ENCODE measurements around the gene CPNE7.

The CPNE7 gene

DNA sequence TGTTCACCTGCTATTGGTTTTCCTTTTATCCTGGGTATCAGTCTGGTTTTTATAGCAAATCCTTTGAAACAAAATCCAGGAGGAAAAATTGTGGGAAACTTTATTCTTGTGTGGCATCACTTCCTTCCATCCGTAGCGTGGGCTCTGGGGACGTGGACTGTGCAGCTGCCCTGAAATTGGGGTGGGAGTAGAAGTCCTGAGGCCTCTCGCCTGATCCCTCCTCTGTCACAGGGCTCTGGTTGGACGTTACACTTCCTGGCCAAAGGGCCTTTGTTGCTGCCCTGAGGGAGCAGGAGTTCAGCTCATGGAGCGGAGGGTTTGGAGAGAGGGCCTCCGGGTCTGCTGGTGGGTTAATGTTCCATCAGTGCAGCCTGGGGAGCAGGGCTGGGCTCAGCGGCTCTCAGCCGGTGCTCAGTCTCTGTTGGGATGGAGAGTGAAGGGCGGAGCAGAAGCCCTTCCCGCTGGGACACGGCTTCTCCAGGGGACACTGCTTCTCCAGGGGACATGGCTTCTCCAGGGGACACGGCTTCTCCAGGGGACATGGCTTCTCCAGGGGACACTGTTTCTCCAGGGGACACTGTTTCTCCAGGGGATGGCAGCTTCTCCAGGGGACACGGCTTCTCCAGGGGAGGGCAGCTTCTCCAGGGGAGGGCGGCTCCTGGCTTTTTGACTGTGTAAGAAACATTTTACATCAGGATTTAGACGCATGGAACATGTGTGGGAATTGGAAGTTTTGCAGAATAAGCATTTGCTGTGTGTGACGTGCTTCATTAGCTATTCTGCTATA, 30.3 kb upstream of the CPNE7 start:
- no peak overlapping the region for H3K4me3 ChIP-seq (ENCODE audit: low read length)
- DNase-seq (ENCODE audit: low read depth) = no peak

DNA sequence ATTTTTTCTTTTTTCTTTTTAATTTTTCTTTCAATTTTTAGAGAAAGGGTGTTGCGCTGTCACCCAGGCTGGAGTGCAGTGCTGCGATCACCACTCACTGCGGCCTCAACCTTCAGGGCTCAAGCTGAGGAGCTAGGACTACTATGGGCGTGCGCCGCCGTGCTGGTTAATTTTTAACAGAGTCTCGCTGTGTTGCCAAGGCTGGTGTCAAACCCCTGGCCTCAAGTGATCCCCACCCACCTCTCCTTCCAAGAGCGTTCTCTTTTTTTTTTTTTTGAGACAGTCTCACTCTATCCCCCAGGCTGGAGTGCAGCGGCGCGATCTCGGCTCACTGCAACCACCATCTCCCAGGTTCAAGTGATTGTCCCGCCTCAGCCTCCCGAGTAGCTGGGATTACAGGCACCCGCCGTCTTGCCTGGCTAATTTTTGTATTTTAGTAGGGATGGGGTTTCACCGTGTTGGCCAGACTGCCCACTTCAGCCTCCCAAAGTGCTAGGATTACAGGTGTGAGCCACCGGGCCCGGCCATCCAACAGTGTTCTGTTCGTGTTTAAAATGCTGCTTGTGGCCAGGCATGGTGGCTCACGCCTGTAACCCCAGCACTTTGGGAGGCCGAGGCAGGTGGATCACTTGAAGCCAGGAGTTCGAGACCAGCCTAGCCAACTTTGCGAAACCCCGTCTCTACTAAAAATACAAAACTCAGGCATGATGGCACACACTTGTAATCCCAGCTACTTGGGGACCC, 29.6 kb upstream of the CPNE7 start:
- TF ChIP-seq, protein P1, sequence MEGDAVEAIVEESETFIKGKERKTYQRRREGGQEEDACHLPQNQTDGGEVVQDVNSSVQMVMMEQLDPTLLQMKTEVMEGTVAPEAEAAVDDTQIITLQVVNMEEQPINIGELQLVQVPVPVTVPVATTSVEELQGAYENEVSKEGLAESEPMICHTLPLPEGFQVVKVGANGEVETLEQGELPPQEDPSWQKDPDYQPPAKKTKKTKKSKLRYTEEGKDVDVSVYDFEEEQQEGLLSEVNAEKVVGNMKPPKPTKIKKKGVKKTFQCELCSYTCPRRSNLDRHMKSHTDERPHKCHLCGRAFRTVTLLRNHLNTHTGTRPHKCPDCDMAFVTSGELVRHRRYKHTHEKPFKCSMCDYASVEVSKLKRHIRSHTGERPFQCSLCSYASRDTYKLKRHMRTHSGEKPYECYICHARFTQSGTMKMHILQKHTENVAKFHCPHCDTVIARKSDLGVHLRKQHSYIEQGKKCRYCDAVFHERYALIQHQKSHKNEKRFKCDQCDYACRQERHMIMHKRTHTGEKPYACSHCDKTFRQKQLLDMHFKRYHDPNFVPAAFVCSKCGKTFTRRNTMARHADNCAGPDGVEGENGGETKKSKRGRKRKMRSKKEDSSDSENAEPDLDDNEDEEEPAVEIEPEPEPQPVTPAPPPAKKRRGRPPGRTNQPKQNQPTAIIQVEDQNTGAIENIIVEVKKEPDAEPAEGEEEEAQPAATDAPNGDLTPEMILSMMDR (conservative IDR thresholded peaks at IDR 0.05; ENCODE audit: low read length) = no peak
- no peak for DNase-seq (ENCODE audit: low read depth)
- H3K4me3 ChIP-seq (ENCODE audit: low read length) = no peak overlapping the region

More for the DNA sequence above, 30.3 kb upstream of the CPNE7 start:
- TF ChIP-seq, protein P1 (conservative IDR thresholded peaks at IDR 0.05; ENCODE audit: low read length) = no peak

DNA sequence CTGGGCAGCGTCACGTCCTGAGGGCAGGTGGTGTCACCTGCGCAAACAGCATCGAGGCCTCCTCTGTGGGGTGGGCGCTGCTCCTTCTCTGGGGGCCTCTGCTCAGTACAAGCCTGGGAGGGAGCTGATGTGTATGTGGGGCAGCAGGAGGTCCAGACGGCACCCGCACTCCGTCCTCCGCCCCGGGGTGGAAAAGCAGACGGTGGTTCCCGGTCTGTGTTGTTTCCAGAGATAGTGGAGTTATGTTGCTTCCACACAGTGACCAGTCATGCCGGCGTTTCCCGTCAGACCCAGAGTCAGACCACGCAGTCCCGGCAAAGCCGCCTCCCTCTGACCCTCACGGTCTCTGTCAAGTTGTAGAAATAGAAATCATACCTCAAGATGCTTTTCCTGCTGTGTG, 28.8 kb upstream of the CPNE7 start:
- DNase-seq (ENCODE audit: low read depth) = no peak
- H3K4me3 ChIP-seq (ENCODE audit: low read length) = no peak overlapping the region
- TF ChIP-seq, protein P1 (conservative IDR thresholded peaks at IDR 0.05; ENCODE audit: low read length) = no peak

DNA sequence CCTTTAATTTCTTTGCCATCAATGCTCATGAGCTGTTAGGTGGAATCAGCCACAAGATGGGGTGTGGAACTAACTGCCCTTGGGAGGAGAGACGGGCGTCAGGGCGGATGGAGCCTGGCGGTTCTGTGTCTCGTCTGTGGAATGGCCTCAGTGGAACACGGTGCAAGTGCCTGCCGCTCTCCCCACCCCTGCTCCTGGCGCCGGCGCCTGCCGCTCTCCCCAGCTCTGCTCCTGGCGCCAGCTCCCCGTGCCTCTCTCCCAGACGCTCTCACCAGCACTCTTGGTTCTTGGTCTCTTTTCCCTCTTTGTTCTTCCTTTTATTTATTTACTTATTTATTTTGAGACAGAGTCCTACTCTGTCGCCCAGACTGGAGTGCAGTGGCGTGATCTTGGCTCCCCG, 28.3 kb upstream of the CPNE7 start:
- TF ChIP-seq, protein P1 (conservative IDR thresholded peaks at IDR 0.05; ENCODE audit: low read length) = no peak
- DNase-seq (ENCODE audit: low read depth) = no peak
- H3K4me3 ChIP-seq (ENCODE audit: low read length) = no peak overlapping the region

DNA sequence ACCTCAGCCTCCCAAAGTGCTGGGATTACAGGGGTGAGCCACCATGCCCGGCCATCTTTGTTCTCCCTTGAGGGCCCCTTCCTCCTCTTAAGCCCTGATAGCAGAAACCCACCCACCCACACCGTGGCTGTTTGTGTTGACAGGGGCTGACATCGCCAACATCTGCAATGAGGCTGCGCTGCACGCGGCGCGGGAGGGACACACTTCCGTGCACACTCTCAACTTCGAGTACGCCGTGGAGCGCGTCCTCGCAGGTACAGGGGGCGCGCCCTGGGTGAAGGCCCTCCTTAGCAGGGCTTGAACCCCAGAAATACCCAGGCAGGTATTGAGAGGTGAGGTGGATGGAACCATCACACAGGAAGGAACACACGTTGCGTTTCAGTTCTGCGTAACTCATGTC, 27.7 kb upstream of the CPNE7 start:
- no peak for DNase-seq (ENCODE audit: low read depth)
- TF ChIP-seq, protein P1 (conservative IDR thresholded peaks at IDR 0.05; ENCODE audit: low read length) = no peak
- no peak overlapping the region for H3K4me3 ChIP-seq (ENCODE audit: low read length)

DNA sequence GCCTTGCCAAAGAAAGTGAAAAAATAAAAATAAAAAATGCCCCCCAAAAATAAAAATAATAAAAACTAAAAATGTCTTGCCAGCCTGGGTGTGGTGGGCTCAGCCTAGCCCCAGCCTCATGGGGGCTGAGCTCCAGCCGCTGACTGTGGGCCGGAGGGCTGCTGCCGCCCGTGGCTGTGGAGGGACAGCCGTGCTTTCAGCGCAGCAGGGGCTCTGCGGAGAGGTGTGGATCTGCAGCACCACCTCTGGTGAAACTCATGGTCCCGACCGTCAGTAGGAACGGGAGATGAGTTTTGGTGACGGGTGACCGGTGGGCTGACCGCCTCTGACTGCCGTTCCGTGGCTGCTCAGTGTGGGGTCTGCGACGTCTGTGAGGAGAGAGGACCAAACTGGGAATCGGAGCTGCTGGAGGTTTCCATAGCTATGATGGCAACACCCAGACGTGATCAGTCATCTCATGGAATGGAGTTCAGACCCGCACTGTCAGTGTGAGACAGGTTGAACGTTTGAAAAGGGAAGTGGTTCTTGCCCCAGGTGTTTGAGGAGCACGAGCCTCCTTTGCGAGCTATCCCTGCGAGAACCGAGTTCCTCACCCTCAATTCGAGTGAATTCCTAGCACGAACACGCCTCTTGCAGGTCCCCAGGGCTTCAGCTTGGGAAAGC, 27.1 kb upstream of the CPNE7 start:
- DNase-seq (ENCODE audit: low read depth) = no peak
- H3K4me3 ChIP-seq (ENCODE audit: low read length) = no peak overlapping the region
- TF ChIP-seq, protein P1 (conservative IDR thresholded peaks at IDR 0.05; ENCODE audit: low read length) = no peak
